ENCODE measurements around the gene XRCC1. TPM values are rescaled to one million over a fixed set of nuclear protein-coding genes. Genes with fewer than 3 reads are reported as not detected.

The XRCC1 gene
- total RNA-seq, 3 donors from 2014 or later, result 21.0 to 30.6 (median 29.0) TPM

- Histone ChIP-seq H3K4me1 (peaks cover 0 to 3% of the 10 kb centered on the region in 2 donors), H3K27me3 (no peaks in the 10 kb centered on the region), H3K9me3 (no peaks in the 10 kb centered on the region), H3K36me3 (no peaks in the 10 kb centered on the region), H3K27ac (no peak overlapping the region), H3K4me3 (no peak overlapping the region)
- TF ChIP-seq CTCF (IDR thresholded peaks at IDR 0.05), result no peak
- intact Hi-C loops (cut with DNase I; ENCODE audit: low total_unique reads), result no loop called here
- DNase-seq (ENCODE audit: low spot score in 2 of 2), result no peak
These were observed 73.5 kb downstream of the XRCC1 start for GRCh38 chr19:43501661-43502418.

- Histone ChIP-seq H3K9me3 (no peaks in the 10 kb centered on the region), H3K27ac (no peak overlapping the region), H3K4me1 (no peaks in the 10 kb centered on the region), H3K27me3 (no peaks in the 10 kb centered on the region), H3K36me3 (no peaks in the 10 kb centered on the region), H3K4me3 (no peak overlapping the region)
- intact Hi-C loops (cut with DNase I; ENCODE audit: low total_unique reads), result no loop called here
- no peak for DNase-seq (ENCODE audit: low spot score in 2 of 2)
- TF ChIP-seq CTCF (IDR thresholded peaks at IDR 0.05) (no peak), POLR2A (IDR thresholded peaks at IDR 0.05) (no peak), POLR2AphosphoS5 (IDR thresholded peaks at IDR 0.05) (no peak)
These were observed 76.3 kb downstream of the XRCC1 start for GRCh38 chr19:43499042-43499441.

- intact Hi-C loops (cut with DNase I; ENCODE audit: low total_unique reads), result no loop called here
- TF ChIP-seq CTCF (IDR thresholded peaks at IDR 0.05), result no peak
- TF ChIP-seq POLR2A (IDR thresholded peaks at IDR 0.05), result no peak
- TF ChIP-seq POLR2AphosphoS5 (IDR thresholded peaks at IDR 0.05), result no peak
- Histone ChIP-seq H3K4me3 (no peak overlapping the region), H3K27me3 (no peaks in the 10 kb centered on the region), H3K9me3 (no peaks in the 10 kb centered on the region), H3K27ac (no peak overlapping the region), H3K4me1 (no peaks in the 10 kb centered on the region), H3K36me3 (no peaks in the 10 kb centered on the region)
- no peak for DNase-seq (ENCODE audit: low spot score in 2 of 2)
These were observed 77.0 kb downstream of the XRCC1 start for GRCh38 chr19:43498233-43498842.

GRCh38 chr19:43496960-43497359 is 78.4 kb downstream of the XRCC1 start:
- Histone ChIP-seq H3K4me1 (no peaks in the 10 kb centered on the region), H3K4me3 (no peak overlapping the region), H3K36me3 (no peaks in the 10 kb centered on the region), H3K27ac (no peak overlapping the region), H3K9me3 (no peaks in the 10 kb centered on the region), H3K27me3 (no peaks in the 10 kb centered on the region)
- intact Hi-C loops (cut with DNase I; ENCODE audit: low total_unique reads), result no loop called here
- no peak for DNase-seq (ENCODE audit: low spot score in 2 of 2)
- TF ChIP-seq POLR2AphosphoS5 (IDR thresholded peaks at IDR 0.05) (no peak), POLR2A (IDR thresholded peaks at IDR 0.05) (no peak), CTCF (IDR thresholded peaks at IDR 0.05) (no peak)

- H3K4me1 ChIP-seq, result no peaks in the 10 kb centered on the region
- intact Hi-C loops (cut with DNase I; ENCODE audit: low total_unique reads), result no loop called here
- H3K27ac ChIP-seq, result no peak overlapping the region
- no peaks in the 10 kb centered on the region for H3K36me3 ChIP-seq
- no peak for TF ChIP-seq POLR2AphosphoS5 (IDR thresholded peaks at IDR 0.05)
- no peak for TF ChIP-seq POLR2A (IDR thresholded peaks at IDR 0.05)
- no peak for TF ChIP-seq CTCF (IDR thresholded peaks at IDR 0.05)
- DNase-seq (ENCODE audit: low spot score in 2 of 2), result no peak
- no peak overlapping the region for H3K4me3 ChIP-seq
- no peaks in the 10 kb centered on the region for H3K27me3 ChIP-seq
- no peaks in the 10 kb centered on the region for H3K9me3 ChIP-seq
These were observed 80.2 kb downstream of the XRCC1 start for GRCh38 chr19:43495082-43495481.

All from breast epithelium (tissue), 4 donors.